HG02970 (cell line): ENCODE data around the gene BHLHE41.

Experiments used
- ATAC-seq: cut with Tn5 transposase; IDR thresholded peaks from one replicate; pipeline ENCODE4 v1.9.1; 2021; ENCODE audit warnings: mild to moderate bottlenecking, moderate library complexity, moderate number of reproducible peaks; ENCODE audit not compliant: unreplicated experiment, low FRiP score

BHLHE41 gene

DNA sequence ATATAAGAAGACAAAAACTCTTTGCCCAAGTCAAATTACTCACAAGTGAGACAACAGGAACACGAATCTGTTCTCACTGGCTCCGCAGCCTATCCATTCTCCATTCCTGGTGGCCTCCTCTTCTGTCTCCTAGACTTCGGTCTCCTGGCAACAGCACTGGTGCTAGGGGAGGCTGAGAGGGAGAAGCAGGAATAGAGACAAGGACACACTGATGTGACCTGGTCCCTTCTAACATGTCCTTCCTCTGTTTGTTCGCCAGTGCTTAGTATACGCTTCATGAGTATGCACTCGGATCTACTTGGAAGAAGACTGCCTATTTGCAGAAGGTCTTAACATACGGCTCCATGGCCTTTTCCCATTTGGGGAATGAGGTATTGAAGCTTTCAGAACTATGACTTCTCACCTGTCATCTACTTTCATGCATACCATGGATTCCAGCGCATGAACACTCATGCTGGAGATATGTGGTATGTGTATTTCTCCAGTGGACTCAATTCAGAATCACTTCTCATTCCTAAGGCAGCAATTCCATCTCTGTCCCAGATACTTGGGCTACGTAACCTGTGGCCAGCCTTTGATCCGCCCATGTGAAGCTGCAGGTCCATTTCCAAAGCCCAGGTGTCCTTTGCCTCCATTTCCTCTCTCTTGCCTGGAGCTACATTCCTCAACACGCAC, 33.9 kb downstream of the BHLHE41 start:
- no peak for ATAC-seq

DNA sequence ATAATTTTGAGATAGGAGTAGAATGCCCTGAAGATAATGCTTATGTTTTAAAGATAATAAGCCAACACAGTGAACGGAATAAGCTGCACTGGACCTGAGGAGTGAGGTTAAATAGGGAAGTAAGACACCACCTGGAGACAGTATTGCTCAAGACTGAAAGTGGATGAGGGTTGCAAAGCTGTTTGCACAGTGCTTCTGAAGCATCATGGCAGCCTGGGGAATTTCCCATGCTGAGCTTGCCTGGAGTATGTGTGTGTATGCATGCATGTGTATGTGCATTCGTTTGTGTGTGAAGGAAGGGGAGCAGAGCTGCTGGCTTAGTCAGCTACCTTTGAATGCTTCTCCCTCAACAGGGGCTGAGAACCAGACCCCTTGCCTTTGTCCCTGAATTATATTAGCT, 35.8 kb downstream of the BHLHE41 start:
- ATAC-seq: peak; percentile 75

DNA sequence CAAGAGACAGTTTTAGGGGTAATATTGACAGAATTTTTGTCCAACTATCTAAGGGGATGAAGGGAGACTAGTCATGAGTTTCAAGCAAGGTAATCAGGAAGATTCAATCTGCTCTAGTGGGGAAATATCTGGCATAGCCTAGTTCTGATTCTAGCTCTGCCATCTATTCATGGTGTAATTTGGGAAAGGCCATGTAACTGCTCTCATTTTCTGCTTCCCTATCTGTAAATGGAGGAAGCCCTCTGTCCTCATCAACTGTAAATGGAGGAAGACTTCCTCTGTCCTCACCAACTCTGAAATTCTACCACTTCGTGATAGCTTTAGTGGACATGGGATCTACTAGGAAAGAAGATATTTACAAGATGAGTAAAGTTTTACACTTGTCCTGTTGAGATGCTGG, 37.9 kb downstream of the BHLHE41 start:
- no peak for ATAC-seq

DNA sequence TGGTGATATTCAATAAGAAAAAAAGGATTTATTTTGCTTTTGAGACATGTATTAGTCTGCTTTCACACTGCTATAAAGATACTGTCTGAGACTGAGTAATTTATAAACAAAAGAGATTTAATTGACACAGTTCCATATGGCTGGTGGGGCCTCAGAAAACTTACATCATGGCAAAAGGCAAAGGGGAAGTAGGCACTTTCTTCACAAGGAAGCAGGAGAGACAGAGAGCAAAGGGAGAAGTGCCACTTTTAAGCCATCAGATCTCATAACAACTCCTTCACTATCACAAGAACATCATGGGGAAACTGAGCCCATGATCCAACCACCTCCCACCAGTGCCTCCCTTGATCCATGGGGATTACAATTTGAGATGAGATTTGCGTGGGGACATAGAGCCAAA, 43.9 kb downstream of the BHLHE41 start:
- ATAC-seq: no peak

DNA sequence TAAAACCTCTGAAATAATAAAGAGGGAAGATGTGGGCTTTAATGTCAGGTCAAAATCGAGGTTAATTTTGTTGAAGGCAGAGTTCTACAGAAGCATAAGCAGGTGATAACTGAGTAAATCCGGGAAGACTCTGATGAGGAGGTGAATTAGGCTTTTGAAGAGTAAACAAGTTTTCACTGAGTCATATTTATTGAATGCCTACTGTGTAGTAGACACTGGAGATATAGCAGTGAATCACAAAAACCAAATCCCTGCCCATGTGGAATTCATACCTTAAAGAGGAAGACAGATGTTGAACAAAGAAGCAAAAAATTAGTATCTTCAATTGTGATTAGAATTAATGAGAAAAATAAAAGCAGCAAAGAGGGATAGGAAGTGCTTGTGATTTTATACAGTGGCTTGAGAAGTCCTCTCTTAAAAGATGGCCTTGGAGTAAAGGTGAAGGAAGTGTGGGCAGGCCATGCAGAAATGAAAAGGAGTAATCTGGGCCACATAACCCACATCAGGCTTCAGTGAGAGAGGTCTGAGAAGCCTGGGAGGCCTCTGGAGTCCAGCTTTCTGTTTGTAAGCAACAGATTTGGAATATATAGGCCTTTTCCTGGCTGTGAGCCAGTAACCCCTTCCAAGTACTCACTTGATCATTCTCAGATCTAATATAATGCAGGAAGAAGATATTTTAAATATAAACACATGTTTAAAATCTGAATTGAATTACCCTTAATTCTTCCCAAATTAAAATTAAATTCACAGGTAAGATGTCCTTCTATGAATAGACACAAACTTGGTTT, 46.7 kb downstream of the BHLHE41 start:
- ATAC-seq: no peak
